Ovary (tissue), 3 donors: ENCODE data around the gene ST8SIA4.

ENCODE experiments used
- CTCF ChIP-seq, 3 donors: fragments of 450-650 bp in 2 of 3; fragments of 200-600 bp in 1 of 3; IDR thresholded peaks; one replicate each; pipeline versions ENCODE4 v1.5.1 to v1.8.0; 2016 to 2022; ENCODE audit warnings: antibody characterized with exemption in 3 of 3, mild to moderate bottlenecking in 1 of 3
- POLR2A ChIP-seq: fragments of 450-650 bp; IDR thresholded peaks from one replicate; pipeline ENCODE4 v1.6.1; 2017; ENCODE audit warnings: antibody characterized with exemption, mild to moderate bottlenecking, moderate library complexity
- donor health status: DM: no; HTN: no; CAD: no.

DNA sequence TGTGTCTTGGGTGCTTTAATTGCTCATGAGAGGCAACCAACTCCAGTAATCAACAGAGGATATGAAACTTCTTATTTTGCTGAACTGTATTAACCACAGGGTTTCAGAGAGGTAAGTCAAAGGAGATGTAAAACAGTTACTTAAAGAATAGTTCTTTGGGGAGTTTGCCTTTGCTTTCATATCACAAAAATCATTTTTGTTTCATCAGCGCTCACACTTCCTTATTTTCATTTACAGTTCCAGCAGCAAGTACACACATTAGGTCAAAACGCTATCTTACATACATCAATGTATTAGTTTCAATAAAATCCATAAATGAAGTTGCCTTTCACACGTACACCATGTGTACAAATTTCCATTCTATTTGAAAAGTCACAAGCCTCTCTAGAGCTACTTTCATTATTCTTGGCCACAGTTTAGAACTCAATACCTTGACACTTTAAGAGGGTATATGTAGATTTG lies 50.1 kb downstream of the ST8SIA4 start:
- TF ChIP-seq CTCF (IDR thresholded peaks at IDR 0.05) (no peak), POLR2A (no peak)
